Cardiac fibroblast (primary cell): ENCODE data around the gene RESF1.

Source experiments
- DNase-seq, 2 donors: peaks; one replicate each; pipeline versions ENCODE4 v3.0.0 to v3.0.0-alpha.2; 2010; ENCODE audit warnings: low read depth in 2 of 2
- H3K4me3 ChIP-seq, 2 donors: replicated peaks in 1 of 2; 1 replicate in 1 of 2; 2 replicates in 1 of 2; pipeline ENCODE4 v1.5.1; 2011; ENCODE audit warnings: low read depth in 2 of 2, low read length in 2 of 2, mild to moderate bottlenecking in 2 of 2, moderate library complexity in 1 of 2
- TF ChIP-seq, protein P1 (sequence below): IDR thresholded peaks from one replicate; pipeline ENCODE4 v1.5.1; 2011; ENCODE audit warnings: low read depth, mild to moderate bottlenecking, low read length, inconsistent platforms

Gene RESF1

DNA sequence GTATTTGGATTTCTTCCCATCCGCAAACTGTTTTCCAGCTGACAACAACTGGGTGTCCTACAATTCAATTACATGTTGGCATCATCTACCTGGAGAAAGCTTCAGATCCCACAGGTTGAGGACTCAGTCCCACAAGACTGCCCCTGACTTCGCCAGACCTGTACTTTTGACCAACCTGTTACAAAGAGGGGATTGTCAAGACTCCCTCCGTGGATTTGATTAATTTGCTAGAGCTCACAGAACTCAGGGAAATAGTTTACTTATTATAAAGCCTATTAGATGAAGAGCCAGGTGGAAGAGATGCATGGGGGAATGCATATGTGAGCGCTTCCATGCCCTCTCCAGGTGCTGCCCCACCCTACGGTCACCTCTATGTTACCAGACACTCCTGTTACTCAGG is 14.6 kb downstream of the RESF1 start:
- TF ChIP-seq, protein P1, sequence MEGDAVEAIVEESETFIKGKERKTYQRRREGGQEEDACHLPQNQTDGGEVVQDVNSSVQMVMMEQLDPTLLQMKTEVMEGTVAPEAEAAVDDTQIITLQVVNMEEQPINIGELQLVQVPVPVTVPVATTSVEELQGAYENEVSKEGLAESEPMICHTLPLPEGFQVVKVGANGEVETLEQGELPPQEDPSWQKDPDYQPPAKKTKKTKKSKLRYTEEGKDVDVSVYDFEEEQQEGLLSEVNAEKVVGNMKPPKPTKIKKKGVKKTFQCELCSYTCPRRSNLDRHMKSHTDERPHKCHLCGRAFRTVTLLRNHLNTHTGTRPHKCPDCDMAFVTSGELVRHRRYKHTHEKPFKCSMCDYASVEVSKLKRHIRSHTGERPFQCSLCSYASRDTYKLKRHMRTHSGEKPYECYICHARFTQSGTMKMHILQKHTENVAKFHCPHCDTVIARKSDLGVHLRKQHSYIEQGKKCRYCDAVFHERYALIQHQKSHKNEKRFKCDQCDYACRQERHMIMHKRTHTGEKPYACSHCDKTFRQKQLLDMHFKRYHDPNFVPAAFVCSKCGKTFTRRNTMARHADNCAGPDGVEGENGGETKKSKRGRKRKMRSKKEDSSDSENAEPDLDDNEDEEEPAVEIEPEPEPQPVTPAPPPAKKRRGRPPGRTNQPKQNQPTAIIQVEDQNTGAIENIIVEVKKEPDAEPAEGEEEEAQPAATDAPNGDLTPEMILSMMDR: no peak
- no peak overlapping the region for H3K4me3 ChIP-seq
- no peak for DNase-seq

DNA sequence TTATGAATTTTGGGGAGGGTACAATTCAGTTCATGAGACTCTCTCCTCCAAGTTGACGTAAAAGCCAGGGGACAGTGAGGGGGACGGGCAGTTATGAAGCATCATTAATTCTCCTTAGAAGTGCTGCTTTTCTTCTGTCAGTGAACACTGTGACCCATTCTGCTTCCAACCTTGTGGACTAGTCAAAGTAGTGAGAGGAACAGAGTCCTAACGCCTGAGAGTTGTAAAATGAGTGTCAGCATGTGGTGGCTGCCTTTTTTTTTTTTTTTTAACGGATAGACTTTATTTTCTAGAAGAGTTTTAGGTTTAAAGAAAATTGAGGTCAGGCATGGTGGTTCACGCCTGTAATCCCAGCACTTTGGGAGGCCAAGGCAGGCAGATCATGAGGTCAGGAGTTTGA is 15.5 kb downstream of the RESF1 start:
- H3K4me3 ChIP-seq: no peak overlapping the region
- DNase-seq: no peak
- TF ChIP-seq, protein P1: no peak

DNA sequence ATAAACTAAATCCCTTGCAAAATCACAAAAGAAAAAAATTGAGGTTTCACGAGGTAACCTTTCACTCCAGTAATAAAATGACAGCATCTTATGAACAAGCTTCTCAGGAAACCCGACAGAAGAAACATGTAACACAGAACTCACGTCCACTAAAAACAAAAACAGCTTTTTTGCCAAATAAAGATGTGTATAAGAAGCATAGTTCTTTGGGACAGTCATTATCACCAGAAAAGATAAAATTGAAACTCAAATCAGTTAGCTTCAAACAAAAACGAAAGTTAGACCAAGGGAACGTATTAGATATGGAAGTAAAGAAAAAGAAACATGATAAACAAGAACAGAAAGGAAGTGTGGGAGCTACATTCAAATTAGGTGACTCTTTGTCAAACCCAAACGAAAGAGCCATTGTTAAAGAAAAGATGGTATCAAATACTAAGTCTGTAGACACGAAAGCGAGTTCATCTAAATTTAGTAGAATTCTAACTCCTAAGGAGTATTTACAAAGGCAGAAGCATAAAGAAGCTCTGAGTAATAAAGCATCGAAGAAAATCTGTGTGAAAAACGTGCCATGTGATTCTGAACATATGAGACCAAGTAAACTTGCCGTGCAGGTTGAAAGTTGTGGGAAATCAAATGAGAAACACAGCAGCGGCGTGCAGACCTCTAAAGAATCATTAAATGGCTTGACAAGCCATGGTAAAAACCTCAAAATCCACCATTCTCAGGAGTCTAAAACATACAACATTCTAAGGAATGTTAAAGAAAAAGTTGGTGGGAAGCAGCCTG is 25.8 kb downstream of the RESF1 start:
- no peak overlapping the region for H3K4me3 ChIP-seq
- no peak for DNase-seq
- TF ChIP-seq, protein P1: no peak

DNA sequence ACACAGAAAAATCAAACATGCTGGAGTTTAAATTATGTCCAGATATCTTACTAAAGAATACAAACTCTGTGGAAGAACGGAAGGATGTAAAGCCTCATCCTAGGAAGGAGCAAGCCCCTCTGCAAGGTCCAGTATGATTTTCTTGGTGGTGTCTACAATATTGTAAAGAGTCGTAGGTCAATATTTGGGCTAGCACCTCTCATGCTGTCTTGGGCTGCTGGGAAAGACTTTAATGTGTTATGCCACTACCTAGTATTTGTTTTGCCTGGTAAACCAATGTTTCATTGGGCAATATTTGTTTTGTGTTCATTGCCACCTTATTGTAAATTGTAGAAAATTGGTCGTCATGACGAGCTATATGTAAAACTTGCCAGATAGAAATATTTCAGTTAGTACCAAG is 26.6 kb downstream of the RESF1 start:
- no peak for DNase-seq
- TF ChIP-seq, protein P1: no peak
- H3K4me3 ChIP-seq: no peak overlapping the region

DNA sequence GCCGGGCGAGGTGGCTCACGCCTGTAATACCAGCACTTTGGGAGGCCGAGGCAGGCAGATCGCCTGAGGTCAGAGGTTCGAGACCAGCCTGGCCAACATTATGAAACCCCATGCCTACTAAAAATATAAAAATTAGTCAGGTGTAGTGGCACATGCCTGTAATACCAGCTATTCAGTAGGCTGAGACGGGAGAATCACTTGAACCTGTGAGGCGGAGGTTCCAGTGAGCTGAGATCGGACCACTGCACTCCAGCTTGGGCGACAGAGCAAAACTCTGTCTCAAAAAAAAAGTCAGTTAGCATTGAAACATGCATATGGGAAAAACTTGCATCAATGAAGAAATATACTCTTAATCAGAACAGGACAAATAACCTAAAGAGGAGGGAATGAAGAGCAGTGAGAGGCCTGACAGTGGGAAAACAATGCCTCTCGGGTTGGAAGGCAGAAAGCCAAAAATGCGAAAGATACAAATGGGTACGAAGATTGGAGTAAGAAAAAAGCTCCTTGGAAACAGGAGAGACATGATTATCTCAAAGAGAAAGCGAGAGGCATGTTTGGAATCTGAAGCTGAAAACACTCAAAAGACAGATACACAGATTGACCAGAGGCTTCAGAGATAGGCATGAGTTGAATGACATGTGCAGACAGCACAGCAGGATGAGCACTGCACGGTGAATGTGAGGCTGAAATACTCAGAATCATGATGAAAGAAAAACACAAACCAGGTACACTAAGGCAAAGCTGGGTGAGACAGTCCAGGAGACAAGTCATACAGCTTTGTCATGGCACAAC is 30.6 kb downstream of the RESF1 start:
- no peak overlapping the region for H3K4me3 ChIP-seq
- peak; percentile 38 to 61 for DNase-seq
- TF ChIP-seq, protein P1: no peak

DNA sequence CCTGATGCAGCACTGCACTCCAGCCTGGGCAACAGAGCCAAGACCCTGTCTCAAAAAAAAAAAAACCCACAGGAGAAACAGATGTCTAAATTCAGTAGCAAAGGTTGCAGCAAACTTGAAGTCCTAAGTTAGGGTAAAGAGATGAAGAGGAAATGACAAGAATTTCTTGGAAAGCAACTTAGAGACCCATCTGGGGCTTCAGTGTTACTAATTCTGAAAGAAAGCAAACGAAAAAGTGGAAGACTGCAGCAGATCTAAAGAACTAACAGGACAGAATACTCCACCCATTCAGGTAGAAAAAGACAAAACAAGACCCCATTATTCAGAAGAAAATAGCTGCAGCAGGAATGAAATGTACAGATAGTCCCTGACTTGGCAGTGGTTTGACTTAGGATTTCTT is 31.9 kb downstream of the RESF1 start:
- TF ChIP-seq, protein P1: no peak
- H3K4me3 ChIP-seq: no peak overlapping the region
- no peak for DNase-seq
